Stomach (tissue), 4 donors: ENCODE results near the gene SYDE1.

ENCODE experiments used
- EP300 ChIP-seq: sonication (generic); formaldehyde crosslinking; IDR thresholded peaks from one replicate; pipeline ENCODE4 v1.6.1; 2017; ENCODE audit warnings: antibody characterized with exemption
- POLR2A ChIP-seq, 4 donors: fragments of 450-650 bp; IDR thresholded peaks; one replicate each; pipeline ENCODE4 v1.6.1; 2016; ENCODE audit warnings: antibody characterized with exemption in 4 of 4, control low read depth in 2 of 4, mild to moderate bottlenecking in 1 of 4, moderate library complexity in 1 of 4
- POLR2AphosphoS5 ChIP-seq, 3 donors: sonication (generic); formaldehyde crosslinking; IDR thresholded peaks; one replicate each; pipeline ENCODE4 v1.6.1; 2016; ENCODE audit warnings: antibody characterized with exemption in 3 of 3
- TF ChIP-seq, protein P1 (sequence below), 7 experiments: fragments of 450-650 bp in 4 of 7; fragments of 200-600 bp in 3 of 7; sonication (generic) in 3 of 7; IDR thresholded peaks; one replicate each; pipeline ENCODE4 v1.5.1; 2016 to 2019; ENCODE audit warnings: antibody characterized with exemption in 7 of 7, control low read depth in 2 of 7, mild to moderate bottlenecking in 1 of 7

DNA sequence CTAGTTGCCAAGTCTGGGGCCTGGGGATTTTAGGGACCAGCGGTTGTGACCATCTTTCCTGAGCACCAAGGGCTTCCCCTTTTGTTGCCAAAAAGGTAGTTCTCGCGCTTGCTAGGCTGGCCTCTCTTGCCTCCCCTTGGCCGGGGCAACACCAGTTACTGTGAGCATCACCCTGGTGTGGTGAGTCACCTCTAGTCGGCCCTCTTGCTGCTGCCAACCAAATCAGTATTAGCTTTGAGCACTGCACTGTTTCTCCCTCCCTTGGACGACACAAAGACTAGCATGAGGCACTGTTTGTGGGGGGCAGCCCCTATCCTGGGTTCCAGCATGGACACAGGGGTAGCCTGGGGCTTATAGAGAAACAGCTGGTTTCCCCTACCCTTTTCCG lies 6.9 kb downstream of the SYDE1 start:
- TF ChIP-seq EP300 (no peak), POLR2AphosphoS5 (IDR thresholded peaks at IDR 0.05) (no peak), POLR2A (IDR thresholded peaks at IDR 0.05) (no peak)
- TF ChIP-seq, protein P1, sequence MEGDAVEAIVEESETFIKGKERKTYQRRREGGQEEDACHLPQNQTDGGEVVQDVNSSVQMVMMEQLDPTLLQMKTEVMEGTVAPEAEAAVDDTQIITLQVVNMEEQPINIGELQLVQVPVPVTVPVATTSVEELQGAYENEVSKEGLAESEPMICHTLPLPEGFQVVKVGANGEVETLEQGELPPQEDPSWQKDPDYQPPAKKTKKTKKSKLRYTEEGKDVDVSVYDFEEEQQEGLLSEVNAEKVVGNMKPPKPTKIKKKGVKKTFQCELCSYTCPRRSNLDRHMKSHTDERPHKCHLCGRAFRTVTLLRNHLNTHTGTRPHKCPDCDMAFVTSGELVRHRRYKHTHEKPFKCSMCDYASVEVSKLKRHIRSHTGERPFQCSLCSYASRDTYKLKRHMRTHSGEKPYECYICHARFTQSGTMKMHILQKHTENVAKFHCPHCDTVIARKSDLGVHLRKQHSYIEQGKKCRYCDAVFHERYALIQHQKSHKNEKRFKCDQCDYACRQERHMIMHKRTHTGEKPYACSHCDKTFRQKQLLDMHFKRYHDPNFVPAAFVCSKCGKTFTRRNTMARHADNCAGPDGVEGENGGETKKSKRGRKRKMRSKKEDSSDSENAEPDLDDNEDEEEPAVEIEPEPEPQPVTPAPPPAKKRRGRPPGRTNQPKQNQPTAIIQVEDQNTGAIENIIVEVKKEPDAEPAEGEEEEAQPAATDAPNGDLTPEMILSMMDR (IDR thresholded peaks at IDR 0.05): no peak
